Sigmoid colon (tissue), 7 donors: ENCODE results near the gene MECP2. TPM values are rescaled to one million over a fixed set of nuclear protein-coding genes. Genes with fewer than 3 reads are reported as not detected.

ENCODE experiments used
- DNase-seq: peaks from one replicate; pipeline ENCODE4 v3.0.0-alpha.2; 2019
- H3K27ac ChIP-seq, 4 donors: fragments of 200-600 bp; sonication (generic); one replicate each; pipeline ENCODE4 v1.5.1; 2016 to 2019; ENCODE audit warnings: mild to moderate bottlenecking in 1 of 4
- H3K27me3 ChIP-seq, 3 donors: fragments of 200-600 bp; sonication (generic); one replicate each; pipeline ENCODE4 v1.5.1; 2019; ENCODE audit warnings: mild to moderate bottlenecking in 1 of 3
- H3K36me3 ChIP-seq, 4 donors: fragments of 200-600 bp; sonication (generic); one replicate each; pipeline ENCODE4 v1.5.1; 2016 to 2019
- H3K4me1 ChIP-seq, 4 donors: fragments of 200-600 bp; sonication (generic); one replicate each; pipeline ENCODE4 v1.5.1; 2017 to 2019
- H3K4me3 ChIP-seq, 4 donors: fragments of 200-600 bp; sonication (generic); one replicate each; pipeline ENCODE4 v1.5.1; 2017 to 2019; ENCODE audit warnings: mild to moderate bottlenecking in 2 of 4, moderate library complexity in 1 of 4
- H3K9me3 ChIP-seq, 4 donors: fragments of 200-600 bp in 3 of 4; sonication (generic) in 3 of 4; one replicate each; pipeline versions ENCODE4 v1.5.1 to v1.6.1; 2013 to 2019
- EP300 ChIP-seq, 4 donors: sonication (generic); formaldehyde crosslinking; IDR thresholded peaks; one replicate each; pipeline ENCODE4 v1.6.1; 2017; ENCODE audit warnings: antibody characterized with exemption in 4 of 4
- POLR2A ChIP-seq, 2 donors: fragments of 450-650 bp; IDR thresholded peaks; one replicate each; pipeline ENCODE4 v1.6.1; 2016; ENCODE audit warnings: antibody characterized with exemption in 2 of 2, mild to moderate bottlenecking in 2 of 2, moderate library complexity in 2 of 2
- POLR2AphosphoS5 ChIP-seq, 4 donors: sonication (generic); formaldehyde crosslinking; IDR thresholded peaks; one replicate each; pipeline ENCODE4 v1.6.1; 2017; ENCODE audit warnings: antibody characterized with exemption in 4 of 4
- WGBS, 2 donors: extraction: QIAGEN DNeasy Blood & Tissue Kit; methylation state at CpG; one replicate each; pipeline ENCODE4 v1.1.7; 2013; 5-methylcytosine and 5-hydroxymethylcytosine counted together
- intact Hi-C: fragments of 100-400 bp; cut with DNase I; formaldehyde crosslinking; loops from one replicate; pipeline ENCODE4 v1.15.1; 2023
- polyA plus RNA-seq, 3 donors: library from polyadenylated mRNA; stranded (reverse); fragments of 200-250 nt; gene quantifications; one replicate each; pipeline ENCODE4 v1.2.3, GENCODE V29; 2013
- total RNA-seq, 4 donors: library from RNA; depleted of rRNA; stranded (reverse); fragments of >200 nt; gene quantifications; one replicate each; pipeline ENCODE4 v1.1.0, GENCODE V29; 2016
- TF ChIP-seq, protein P1 (sequence below), 4 experiments: fragments of 450-650 bp in 3 of 4; fragments of 200-600 bp in 1 of 4; IDR thresholded peaks; one replicate each; pipeline ENCODE4 v1.5.1; 2016 to 2019; ENCODE audit warnings: antibody characterized with exemption in 4 of 4, mild to moderate bottlenecking in 3 of 4, moderate library complexity in 2 of 4
- donor health status: healthy with polysubstance abuse.
- donor health status: Bipolar disorder and iron deficiency.
- donor health status: healthy.

The MECP2 gene
- total and polyA plus RNA-seq, 7 donors: 14.4 to 57.9 (median 43.9) TPM

DNA sequence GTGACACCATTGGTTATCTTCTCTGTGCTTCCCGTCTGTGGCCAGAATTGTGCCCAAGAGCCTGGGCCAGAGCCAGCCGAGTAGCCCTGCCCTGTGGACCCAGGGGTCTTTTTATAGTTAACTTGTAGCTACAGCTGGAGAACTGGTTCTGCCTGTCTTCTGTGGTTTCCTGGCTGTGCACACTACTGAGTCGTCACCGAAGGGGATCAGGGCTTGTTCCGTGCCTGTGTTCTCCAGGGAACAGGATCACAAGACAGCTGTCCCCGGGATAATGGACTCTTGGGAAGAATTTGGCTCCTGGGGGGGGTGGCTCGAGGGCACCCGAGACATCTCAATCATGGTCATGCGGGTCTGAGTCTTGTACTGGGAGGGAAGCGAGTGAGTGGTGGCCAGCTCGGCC lies 24.4 kb upstream of the MECP2 start:
- no peaks in the 10 kb centered on the region for H3K36me3 ChIP-seq
- H3K27ac ChIP-seq: no peak overlapping the region
- no peaks in the 10 kb centered on the region for H3K9me3 ChIP-seq
- no peaks in the 10 kb centered on the region for H3K4me1 ChIP-seq
- no peak overlapping the region for H3K4me3 ChIP-seq
- H3K27me3 ChIP-seq: peaks cover 0 to 3% (median 0%) of the 10 kb centered on the region in 3 donors
- intact Hi-C loops: no loop called here
- DNase-seq: no peak
- no peak for TF ChIP-seq POLR2A (IDR thresholded peaks at IDR 0.05)
- TF ChIP-seq, protein P1, sequence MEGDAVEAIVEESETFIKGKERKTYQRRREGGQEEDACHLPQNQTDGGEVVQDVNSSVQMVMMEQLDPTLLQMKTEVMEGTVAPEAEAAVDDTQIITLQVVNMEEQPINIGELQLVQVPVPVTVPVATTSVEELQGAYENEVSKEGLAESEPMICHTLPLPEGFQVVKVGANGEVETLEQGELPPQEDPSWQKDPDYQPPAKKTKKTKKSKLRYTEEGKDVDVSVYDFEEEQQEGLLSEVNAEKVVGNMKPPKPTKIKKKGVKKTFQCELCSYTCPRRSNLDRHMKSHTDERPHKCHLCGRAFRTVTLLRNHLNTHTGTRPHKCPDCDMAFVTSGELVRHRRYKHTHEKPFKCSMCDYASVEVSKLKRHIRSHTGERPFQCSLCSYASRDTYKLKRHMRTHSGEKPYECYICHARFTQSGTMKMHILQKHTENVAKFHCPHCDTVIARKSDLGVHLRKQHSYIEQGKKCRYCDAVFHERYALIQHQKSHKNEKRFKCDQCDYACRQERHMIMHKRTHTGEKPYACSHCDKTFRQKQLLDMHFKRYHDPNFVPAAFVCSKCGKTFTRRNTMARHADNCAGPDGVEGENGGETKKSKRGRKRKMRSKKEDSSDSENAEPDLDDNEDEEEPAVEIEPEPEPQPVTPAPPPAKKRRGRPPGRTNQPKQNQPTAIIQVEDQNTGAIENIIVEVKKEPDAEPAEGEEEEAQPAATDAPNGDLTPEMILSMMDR (IDR thresholded peaks at IDR 0.05): no peak
- TF ChIP-seq POLR2AphosphoS5 (IDR thresholded peaks at IDR 0.05): no peak
- WGBS, 2 donors: 39 to 52% methylated on average over 11 of the region's 11 CpGs

DNA sequence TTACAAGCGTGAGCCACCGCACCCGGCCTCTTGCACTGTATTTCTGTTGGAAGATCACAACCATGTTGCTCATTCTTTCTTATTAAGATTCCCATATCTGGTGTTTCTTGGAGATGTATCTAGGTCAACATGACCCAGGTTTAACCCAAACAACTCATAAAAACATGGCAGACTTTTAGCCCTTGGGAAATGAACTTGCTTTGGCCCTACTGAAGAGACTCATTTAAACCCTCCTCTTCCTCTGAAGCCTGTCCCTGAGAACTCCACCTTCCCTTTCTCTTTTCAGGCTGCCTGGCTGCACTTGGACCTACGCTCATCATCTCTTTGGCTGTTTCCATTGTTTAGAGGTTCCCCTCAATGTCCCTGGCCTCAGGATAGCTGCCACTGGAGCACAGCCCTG lies 23.7 kb upstream of the MECP2 start:
- Histone ChIP-seq H3K9me3 (no peaks in the 10 kb centered on the region), H3K27ac (no peak overlapping the region), H3K27me3 (peaks cover 0 to 3% (median 0%) of the 10 kb centered on the region in 3 donors), H3K36me3 (no peaks in the 10 kb centered on the region), H3K4me1 (no peaks in the 10 kb centered on the region), H3K4me3 (no peak overlapping the region)
- TF ChIP-seq POLR2A (IDR thresholded peaks at IDR 0.05) (no peak), POLR2AphosphoS5 (IDR thresholded peaks at IDR 0.05) (no peak), EP300 (IDR thresholded peaks at IDR 0.05) (no peak)
- TF ChIP-seq, protein P1 (IDR thresholded peaks at IDR 0.05): no peak
- WGBS, 2 donors: 95 to 99% methylated on average over 4 of the region's 4 CpGs
- no peak for DNase-seq
- intact Hi-C loops: no loop called here

DNA sequence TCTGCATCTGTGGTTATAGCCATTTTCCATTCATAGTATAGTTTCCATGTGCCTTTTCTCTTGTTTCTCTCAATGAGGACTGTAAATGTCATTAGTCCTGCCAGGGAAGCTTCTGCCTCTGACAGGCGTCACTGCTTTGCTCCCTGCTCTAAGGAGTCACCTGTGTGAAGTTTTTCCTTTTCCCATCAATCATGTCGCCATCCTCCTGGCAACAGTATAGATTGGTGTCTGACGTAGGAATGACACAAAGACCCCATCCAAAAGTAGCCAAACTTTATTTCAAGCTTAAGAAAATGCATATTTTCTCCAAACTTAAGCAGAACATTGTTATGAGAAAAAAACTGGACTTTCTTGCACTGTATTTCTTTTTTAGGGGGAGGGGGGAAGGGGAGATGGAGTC lies 23.1 kb upstream of the MECP2 start:
- Histone ChIP-seq H3K27ac (no peak overlapping the region), H3K27me3 (peaks cover 0 to 3% (median 0%) of the 10 kb centered on the region in 3 donors), H3K36me3 (no peaks in the 10 kb centered on the region), H3K9me3 (no peaks in the 10 kb centered on the region), H3K4me1 (no peaks in the 10 kb centered on the region), H3K4me3 (no peak overlapping the region)
- intact Hi-C loops: no loop called here
- TF ChIP-seq EP300 (IDR thresholded peaks at IDR 0.05) (no peak), POLR2A (IDR thresholded peaks at IDR 0.05) (no peak), POLR2AphosphoS5 (IDR thresholded peaks at IDR 0.05) (no peak)
- TF ChIP-seq, protein P1 (IDR thresholded peaks at IDR 0.05): no peak
- 94 to 99% methylated on average over 3 of the region's 3 CpGs for WGBS, 2 donors
- DNase-seq: no peak

DNA sequence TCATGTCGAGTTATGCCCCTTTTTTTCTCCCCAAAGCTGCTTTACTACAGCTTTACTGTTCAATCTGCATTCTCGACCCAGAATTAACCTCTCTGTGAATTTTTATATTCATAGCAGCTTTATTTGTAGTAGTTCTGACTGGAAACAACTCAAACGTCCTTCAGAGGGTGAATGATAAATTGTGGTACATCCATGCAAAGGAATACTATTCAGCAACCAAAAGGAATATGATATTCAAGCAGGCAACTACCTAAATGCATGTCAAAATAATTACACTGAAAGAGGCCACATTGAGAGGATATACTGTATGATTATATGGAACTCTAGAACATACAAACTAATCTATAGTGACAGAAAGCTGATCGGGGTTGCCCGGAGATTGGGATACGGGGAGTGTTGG lies 20.0 kb upstream of the MECP2 start:
- H3K4me3 ChIP-seq: no peak overlapping the region
- TF ChIP-seq POLR2A (IDR thresholded peaks at IDR 0.05): no peak
- TF ChIP-seq, protein P1 (IDR thresholded peaks at IDR 0.05): no peak
- TF ChIP-seq EP300 (IDR thresholded peaks at IDR 0.05): no peak
- TF ChIP-seq POLR2AphosphoS5 (IDR thresholded peaks at IDR 0.05): no peak
- H3K9me3 ChIP-seq: no peaks in the 10 kb centered on the region
- peaks cover 0 to 3% (median 0%) of the 10 kb centered on the region in 3 donors for H3K27me3 ChIP-seq
- no peak overlapping the region for H3K27ac ChIP-seq
- H3K4me1 ChIP-seq: no peaks in the 10 kb centered on the region
- intact Hi-C loops: no loop called here
- DNase-seq: no peak
- H3K36me3 ChIP-seq: no peaks in the 10 kb centered on the region
- WGBS, 2 donors: 87 to 93% methylated on average over 6 of the region's 6 CpGs
